ENCODE measurements around the gene KNG1. TPM values are rescaled to one million over a fixed set of nuclear protein-coding genes. Genes with fewer than 3 reads are reported as not detected.

The KNG1 gene
- total and polyA plus RNA-seq, 2 of the 8 experiments (the other 6 are each of a cell fraction or from before 2014, with no cell fraction given), result 0.05 TPM; not detected in 1

DNA sequence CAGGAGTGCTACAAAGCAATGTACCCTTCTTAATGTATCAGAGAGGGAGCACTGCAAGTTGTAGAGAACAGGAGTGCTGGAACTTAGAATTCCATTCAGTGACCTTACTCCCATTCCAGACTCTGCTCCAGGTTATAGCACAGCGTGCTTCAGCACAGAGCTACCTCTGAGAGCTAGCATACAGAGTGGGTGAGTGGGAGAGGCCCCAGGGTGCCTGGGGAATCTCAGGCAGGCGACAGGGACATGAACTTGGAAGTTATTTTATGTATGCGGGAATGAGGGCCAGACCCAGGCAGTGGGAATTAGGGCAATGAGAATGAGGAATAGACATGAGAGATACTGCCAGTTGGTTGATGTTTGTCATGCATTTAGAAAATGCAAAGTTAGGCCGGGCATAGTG, 3.7 kb upstream of the KNG1 start:
- WGBS, 2 experiments (ENCODE audit: extremely low coverage in 1 of 2, insufficient coverage in 1 of 2, insufficient read length in 1 of 2, insufficient replicate concordance in 2 of 2, low coverage in 1 of 2, low lambda C conversion rate in 2 of 2, missing lambda C conversion rate in 1 of 2), result 86% methylated on average over 4 of the region's 4 CpGs; no CpG with 5 or more reads in 1 of the 2 experiments
- Histone ChIP-seq H3K14ac (ENCODE audit: insufficient read length) (no peak overlapping the region), H4K91ac (replicated peaks; ENCODE audit: insufficient read length, low read length) (no peak overlapping the region), H3K79me1 (ENCODE audit: low read depth, low read length) (no peaks in the 10 kb centered on the region), H3K36me3 (ENCODE audit: control insufficient read depth in 2 of 4, insufficient read depth in 4 of 4, low read length in 3 of 4) (no peaks in the 10 kb centered on the region), H3K4me3 (ENCODE audit: extremely low read depth in 1 of 4, insufficient read depth in 2 of 4, low read depth in 3 of 4, low read length in 4 of 4) (no peak overlapping the region), H2BK20ac (ENCODE audit: low read length) (no peak overlapping the region; the same call in 1 of the 2 replicates), H3K4me2 (ENCODE audit: insufficient read depth in 1 of 2, low read depth in 2 of 2, low read length in 2 of 2) (no peak overlapping the region), H2AFZ (ENCODE audit: low read length) (no peak overlapping the region), H4K8ac (ENCODE audit: extremely low read depth, insufficient read depth, low read length) (no peak overlapping the region; the same call in 1 of the 2 replicates), H3K9me3 (ENCODE audit: insufficient read depth in 2 of 2, low read depth in 1 of 2, low read length in 1 of 2) (no peaks in the 10 kb centered on the region), H2AK5ac (ENCODE audit: low read depth, low read length) (no peak overlapping the region), H3K27me3 (replicated peaks in 1 of 4; ENCODE audit: control insufficient read depth in 3 of 4, extremely low read depth in 1 of 4, insufficient read depth in 3 of 4, low read length in 3 of 4) (no peaks in the 10 kb centered on the region), H2BK15ac (ENCODE audit: low read length) (no peak overlapping the region), H3K23me2 (ENCODE audit: low read depth, low read length) (peaks cover 2% of the 10 kb centered on the region; the same call in 1 of the 2 replicates), H3K27ac (ENCODE audit: low read depth, low read length) (no peak overlapping the region), H3K9ac (replicated peaks in 1 of 4; ENCODE audit: extremely low read depth in 1 of 4, low read depth in 3 of 4, low read length in 3 of 4) (no peak overlapping the region), H4K20me1 (replicated peaks in 1 of 2; ENCODE audit: control insufficient read depth in 1 of 2, insufficient read depth in 2 of 2, low read length in 2 of 2) (no peaks in the 10 kb centered on the region), H2BK5ac (ENCODE audit: low read depth, low read length) (no peak overlapping the region), H3K79me2 (ENCODE audit: control insufficient read depth in 1 of 2, insufficient read depth in 2 of 2, low read length in 2 of 2) (no peaks in the 10 kb centered on the region), H3K4ac (replicated peaks; ENCODE audit: insufficient read length, low read depth, low read length) (no peak overlapping the region), H2BK12ac (ENCODE audit: low read depth, low read length) (no peak overlapping the region; the same call in 1 of the 2 replicates), H2BK120ac (replicated peaks; ENCODE audit: low read depth, low read length) (no peak overlapping the region), H3K56ac (replicated peaks; ENCODE audit: insufficient read length, low read depth, low read length) (no peak overlapping the region), H3K23ac (ENCODE audit: insufficient read length) (no peak overlapping the region), H3K18ac (ENCODE audit: extremely low read depth, low read length) (no peak overlapping the region), H4K5ac (ENCODE audit: insufficient read length, low read depth, low read length) (no peak overlapping the region), H3K4me1 (replicated peaks in 1 of 4; ENCODE audit: control insufficient read depth in 3 of 4, insufficient read depth in 4 of 4, low read length in 3 of 4) (peaks cover 0 to 9% (median 1%) of the 10 kb centered on the region in 4 experiments; a peak in 3 of 7 replicates)
- FAIRE-seq (no peak), DNase-seq (ENCODE audit: low read depth in 1 of 2, low spot score in 2 of 2) (no peak)
- CTCF ChIA-PET (ENCODE audit: partially characterized antibody), result interaction anchor here (1.1 kb wide), 1 partner anchor 98 kb away, joined by 4 read pairs; no protein-coding TSS in a partner anchor
- TF ChIP-seq POLR2AphosphoS5 (IDR thresholded peaks at IDR 0.05; ENCODE audit: low read depth, low read length), result no peak
- TF ChIP-seq ASH2L (IDR thresholded peaks at IDR 0.05; ENCODE audit: low read length), result no peak
- TF ChIP-seq, protein P1, sequence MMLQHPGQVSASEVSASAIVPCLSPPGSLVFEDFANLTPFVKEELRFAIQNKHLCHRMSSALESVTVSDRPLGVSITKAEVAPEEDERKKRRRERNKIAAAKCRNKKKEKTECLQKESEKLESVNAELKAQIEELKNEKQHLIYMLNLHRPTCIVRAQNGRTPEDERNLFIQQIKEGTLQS (IDR thresholded peaks at IDR 0.05; ENCODE audit: insufficient read depth, low read depth, low read length), result no peak
- TF ChIP-seq HDAC6 (IDR thresholded peaks at IDR 0.05; ENCODE audit: low read depth, low read length), result no peak
- no peak for TF ChIP-seq NANOG (IDR thresholded peaks at IDR 0.05; ENCODE audit: insufficient read depth, low read depth, low read length, poor library complexity, severe bottlenecking)
- POLR2A ChIA-PET (ENCODE audit: partially characterized antibody), result no interaction called here

All from H1 (cell line).